B cell (primary cell): ENCODE measurements around the gene TIMP2. TPM values are rescaled to one million over a fixed set of nuclear protein-coding genes. Genes with fewer than 3 reads are reported as not detected.

Source experiments
- ATAC-seq: fragments of 200-7000 bp; cut with Tn5 transposase; one replicate; pipeline ENCODE4 v1.10.0; 2021; ENCODE audit warnings: low read depth, mild to moderate bottlenecking, moderate number of reproducible peaks, moderate library complexity
- CTCF ChIA-PET: fragments of 350-600 bp; sonication (Branson Sonifier 250); formaldehyde crosslinking; loops from one replicate; lab custom pipeline; 2021; ENCODE audit warnings: antibody characterized with exemption, inconsistent platforms; lab: Charles Lee
- POLR2A ChIA-PET: fragments of 350-600 bp; sonication (Branson Sonifier 250); formaldehyde crosslinking; loops from one replicate; lab custom pipeline; 2021; ENCODE audit warnings: antibody characterized with exemption; lab: Charles Lee
- DNase-seq: peaks from one replicate; pipeline ENCODE4 v3.0.0; 2013
- H2AFZ ChIP-seq: 2 replicates; pipeline ENCODE4 v1.6.1; 2012; ENCODE audit warnings: mild to moderate bottlenecking, low read depth, low read length; ENCODE audit not compliant: insufficient read depth, poor library complexity, severe bottlenecking
- H3K27ac ChIP-seq, 2 donors: 1 replicate in 1 of 2; 2 replicates in 1 of 2; pipeline ENCODE4 v1.5.1; 2012 to 2013; ENCODE audit warnings: low read length in 2 of 2, mild to moderate bottlenecking in 2 of 2, moderate library complexity in 1 of 2
- H3K27me3 ChIP-seq, 4 experiments: fragments of 200-600 bp in 1 of 4; sonication (generic) in 1 of 4; replicated peaks in 1 of 4; 1 replicate in 2 of 4; 2 replicates in 2 of 4; pipeline versions ENCODE4 v1.6.1 to v1.7.0; 2013 to 2016; ENCODE audit warnings: low read length in 3 of 4, mild to moderate bottlenecking in 2 of 4, mixed read lengths in 1 of 4, moderate library complexity in 1 of 4; ENCODE audit not compliant: insufficient read depth in 4 of 4, control insufficient read depth in 3 of 4; ENCODE audit errors: control extremely low read depth in 1 of 4
- H3K36me3 ChIP-seq, 2 experiments: replicated peaks in 1 of 2; 1 replicate in 1 of 2; 2 replicates in 1 of 2; pipeline versions ENCODE4 v1.6.1 to v1.7.1; 2013; ENCODE audit warnings: low read length in 1 of 2; ENCODE audit not compliant: insufficient read depth in 2 of 2, control insufficient read depth in 1 of 2; ENCODE audit errors: control extremely low read depth in 1 of 2, extremely low read depth in 1 of 2
- H3K4me1 ChIP-seq, 2 donors: fragments of 200-600 bp in 1 of 2; sonication (generic) in 1 of 2; 1 replicate in 1 of 2; 2 replicates in 1 of 2; pipeline versions ENCODE4 v1.5.1 to v1.6.1; 2013 to 2017; ENCODE audit warnings: low read length in 2 of 2; ENCODE audit not compliant: control insufficient read depth in 2 of 2, insufficient read depth in 2 of 2
- H3K4me2 ChIP-seq: replicated peaks from 2 replicates; pipeline ENCODE3; 2012; ENCODE audit warnings: mild to moderate bottlenecking, low read depth, low read length; ENCODE audit not compliant: poor library complexity, severe bottlenecking
- H3K4me3 ChIP-seq, 5 experiments: fragments of 200-600 bp in 1 of 5; sonication (generic) in 1 of 5; 1 replicate in 3 of 5; 2 replicates in 2 of 5; pipeline versions ENCODE4 v1.5.1 to v1.7.0; 2011 to 2016; ENCODE audit warnings: low read length in 4 of 5, mild to moderate bottlenecking in 4 of 5, low read depth in 2 of 5, control low read depth in 1 of 5, moderate library complexity in 1 of 5; ENCODE audit not compliant: insufficient read depth in 1 of 5; ENCODE audit errors: control extremely low read depth in 1 of 5, extremely low read depth in 1 of 5
- H3K79me2 ChIP-seq: fragments of 200-600 bp; sonication (generic); one replicate; pipeline ENCODE4 v1.6.0; 2016; ENCODE audit warnings: low read length; ENCODE audit not compliant: control insufficient read depth, insufficient read depth
- H3K9ac ChIP-seq: fragments of 200-600 bp; sonication (generic); 2 replicates; pipeline ENCODE4 v1.6.1; 2017; ENCODE audit warnings: mild to moderate bottlenecking, low read length, moderate library complexity
- H3K9me3 ChIP-seq, 3 donors: one replicate each; pipeline versions ENCODE4 v1.6.1 to v1.7.1; 2013; ENCODE audit warnings: low read length in 2 of 3; ENCODE audit not compliant: control insufficient read depth in 2 of 3, insufficient read depth in 1 of 3; ENCODE audit errors: control extremely low read depth in 1 of 3
- H4K20me1 ChIP-seq: 2 replicates; pipeline ENCODE4 v1.6.0; 2012; ENCODE audit warnings: mild to moderate bottlenecking, low read length; ENCODE audit not compliant: insufficient read depth, control insufficient read depth, poor library complexity, severe bottlenecking
- H3K27ac Mint-ChIP-seq: one replicate; pipeline ENCODE4 v1.8.0; 2021; ENCODE audit warnings: mixed read lengths
- H3K27me3 Mint-ChIP-seq: one replicate; pipeline ENCODE4 v1.8.0; 2021; ENCODE audit warnings: mixed read lengths
- H3K4me1 Mint-ChIP-seq: one replicate; pipeline ENCODE4 v1.8.0; 2021; ENCODE audit warnings: mixed read lengths
- H3K4me3 Mint-ChIP-seq: one replicate; pipeline ENCODE4 v1.8.0; 2021; ENCODE audit warnings: mixed read lengths
- H3K9me3 Mint-ChIP-seq: one replicate; pipeline ENCODE4 v1.8.0; 2022; ENCODE audit warnings: mixed read lengths; ENCODE audit not compliant: insufficient read depth
- CTCF ChIP-seq: fragments of 200-600 bp; IDR thresholded peaks from one replicate; pipeline ENCODE4 v1.8.0; 2022; ENCODE audit warnings: antibody characterized with exemption, mild to moderate bottlenecking
- EZH2 ChIP-seq: IDR thresholded peaks from 2 replicates; pipeline ENCODE4 v1.6.1; 2012; ENCODE audit warnings: borderline replicate concordance, low read depth, mild to moderate bottlenecking, moderate library complexity, low read length; ENCODE audit not compliant: insufficient read depth, poor library complexity, severe bottlenecking
- WGBS: methylation state at CpG from one replicate; pipeline ENCODE4 v1.1.5; 2013; ENCODE audit warnings: missing lambda C conversion rate; ENCODE audit not compliant: insufficient coverage; 5-methylcytosine and 5-hydroxymethylcytosine counted together
- intact Hi-C: fragments of 100-400 bp; cut with micrococcal nuclease; formaldehyde crosslinking; loops from one replicate; pipeline ENCODE4 v1.10.0; 2022
- polyA plus RNA-seq: library from polyadenylated mRNA; depleted of rRNA; stranded (reverse); fragments of >200 nt; gene quantifications from 2 replicates; pipeline ENCODE4 v1.2.3, GENCODE V29; 2012
- total RNA-seq, 2 donors: library from RNA; stranded (reverse); fragments of 120-200 nt in 1 of 2; gene quantifications; 1 replicate in 1 of 2; 2 replicates in 1 of 2; pipeline versions ENCODE4 v1.2.3 to v1.2.4, GENCODE V29; 2013 to 2022

The TIMP2 gene
- total and polyA plus RNA-seq, 2 donors (not counting 1 experiment from before 2014, with no cell fraction given), result 4.8 to 10.0 TPM

GRCh38 chr17:78959803-78960202 is 34.6 kb upstream of the TIMP2 start:
- Histone ChIP-seq H3K9ac (no peak overlapping the region), H3K4me3 (no peak overlapping the region), H3K36me3 (no peaks in the 10 kb centered on the region), H3K9me3 (peaks cover 0 to 1% (median 0%) of the 10 kb centered on the region in 3 donors), H3K27ac (no peak overlapping the region), H3K79me2 (no peaks in the 10 kb centered on the region), H3K4me1 (peaks cover 0 to under 1% of the 10 kb centered on the region in 2 donors), H3K4me2 (no peak overlapping the region), H4K20me1 (no peaks in the 10 kb centered on the region), H3K27me3 (no peaks in the 10 kb centered on the region), H2AFZ (no peak overlapping the region)
- intact Hi-C loops, result no loop called here
- Mint-ChIP-seq H3K4me1 (peaks cover 3% of the 10 kb centered on the region), H3K9me3 (no peaks in the 10 kb centered on the region), H3K27me3 (no peaks in the 10 kb centered on the region), H3K4me3 (no peak overlapping the region), H3K27ac (no peak overlapping the region)
- WGBS, result 98% methylated on average over 10 of the region's 12 CpGs
- DNase-seq, result no peak
- TF ChIP-seq EZH2, result no peak
- no peak for TF ChIP-seq CTCF
- POLR2A ChIA-PET, result no interaction called here
- ATAC-seq, result no peak
- CTCF ChIA-PET, result interaction anchor here (2.8 kb wide), 1 partner anchor 12 kb away, joined by 7 read pairs; no protein-coding TSS in a partner anchor

GRCh38 chr17:78958641-78959127 is 33.5 kb upstream of the TIMP2 start:
- H3K4me2 ChIP-seq, result no peak overlapping the region
- H2AFZ ChIP-seq, result no peak overlapping the region
- no peak for TF ChIP-seq CTCF

More at GRCh38 chr17:78958641-78959127, 33.5 kb upstream of the TIMP2 start:
- Histone ChIP-seq H3K79me2 (no peaks in the 10 kb centered on the region), H3K9ac (no peak overlapping the region), H3K27ac (no peak overlapping the region), H3K4me1 (no peaks in the 10 kb centered on the region), H3K9me3 (no peaks in the 10 kb centered on the region), H3K4me3 (no peak overlapping the region), H3K27me3 (no peaks in the 10 kb centered on the region), H4K20me1 (no peaks in the 10 kb centered on the region), H3K36me3 (no peaks in the 10 kb centered on the region)
- Mint-ChIP-seq H3K9me3 (no peaks in the 10 kb centered on the region), H3K4me1 (no peaks in the 10 kb centered on the region), H3K27ac (no peak overlapping the region), H3K4me3 (no peak overlapping the region), H3K27me3 (no peaks in the 10 kb centered on the region)
- DNase-seq (no peak), ATAC-seq (no peak)
- 91% methylated on average over 7 of the region's 7 CpGs for WGBS
- CTCF ChIA-PET, result interaction anchor here (2.8 kb wide), 1 partner anchor 13 kb away, joined by 7 read pairs; no protein-coding TSS in a partner anchor
- intact Hi-C loops, result no loop called here
- POLR2A ChIA-PET, result no interaction called here
